HG02642 (cell line): ENCODE measurements around the gene HOTAIR.

Experiments used
- ATAC-seq: cut with Tn5 transposase; IDR thresholded peaks from one replicate; pipeline ENCODE4 v1.9.1; 2021; ENCODE audit warnings: mild to moderate bottlenecking; ENCODE audit not compliant: unreplicated experiment, poor library complexity

Gene HOTAIR

DNA sequence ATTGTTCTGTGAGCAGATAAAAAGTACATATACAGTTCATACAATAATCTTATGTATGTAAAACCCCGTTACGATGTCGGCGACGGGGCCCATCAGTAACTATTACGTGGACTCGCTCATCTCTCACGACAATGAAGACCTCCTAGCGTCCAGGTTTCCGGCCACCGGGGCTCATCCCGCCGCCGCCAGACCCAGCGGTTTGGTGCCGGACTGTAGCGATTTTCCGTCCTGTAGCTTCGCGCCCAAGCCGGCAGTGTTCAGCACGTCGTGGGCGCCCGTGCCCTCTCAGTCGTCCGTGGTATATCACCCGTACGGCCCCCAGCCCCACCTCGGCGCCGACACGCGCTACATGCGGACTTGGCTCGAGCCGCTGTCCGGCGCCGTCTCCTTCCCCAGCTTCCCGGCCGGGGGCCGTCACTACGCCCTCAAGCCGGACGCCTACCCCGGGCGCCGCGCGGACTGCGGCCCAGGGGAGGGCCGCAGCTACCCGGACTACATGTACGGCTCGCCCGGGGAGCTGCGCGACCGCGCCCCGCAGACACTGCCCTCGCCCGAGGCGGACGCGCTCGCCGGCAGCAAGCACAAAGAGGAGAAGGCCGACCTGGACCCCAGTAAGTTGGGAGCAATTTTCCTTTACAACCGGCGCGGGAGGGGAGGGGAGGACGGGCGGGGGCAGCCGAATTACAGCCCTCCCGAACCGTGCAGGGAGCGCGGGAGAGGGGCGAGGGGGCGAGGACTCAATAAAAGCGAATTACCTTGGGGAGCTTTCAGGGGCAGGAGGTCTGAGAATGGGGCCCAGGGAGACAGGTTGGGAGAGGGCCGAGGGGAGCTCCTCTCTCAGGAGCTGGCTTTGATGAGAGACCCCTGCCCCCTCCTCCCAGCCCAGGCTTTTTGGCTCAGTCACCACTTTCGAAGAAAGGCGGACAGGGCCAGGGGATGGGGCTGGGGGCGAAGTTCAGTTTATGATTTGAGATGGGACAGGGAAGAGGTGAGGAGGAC, 25.7 kb upstream of the HOTAIR start, which contains the start of gene HOXC9:
TSS of gene HOXC9 (plus strand) at position 46 of the 999 bp plus-strand sequence. CDS start at position 74, 28 bp downstream.
- no peak for ATAC-seq

DNA sequence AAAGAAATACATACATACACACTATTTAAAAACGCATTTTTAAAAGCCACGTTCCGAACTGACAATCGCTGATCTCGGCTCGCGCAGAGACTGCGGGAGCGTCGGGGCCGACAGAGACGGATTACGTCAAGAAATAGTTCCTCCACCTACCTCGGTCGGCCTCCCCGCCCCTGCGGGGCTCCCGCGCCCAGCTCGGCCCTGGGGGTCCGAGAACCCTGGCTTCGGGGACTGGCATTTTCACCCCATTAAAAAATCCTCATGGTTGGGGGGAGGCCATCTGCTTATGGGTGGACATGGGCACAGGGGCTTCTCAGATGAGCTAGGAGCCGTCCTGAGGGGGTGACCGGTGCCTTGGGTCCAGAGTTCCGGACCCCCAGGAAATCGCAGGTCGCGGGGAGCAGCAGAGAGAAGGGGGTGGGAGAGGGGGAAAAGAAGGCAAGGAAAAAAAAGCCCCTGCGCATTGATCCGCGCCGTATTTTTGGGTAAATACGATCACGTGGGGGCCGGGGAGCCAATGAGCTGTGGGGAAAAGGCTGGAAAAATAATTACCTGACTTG, 24.9 kb upstream of the HOTAIR start:
- ATAC-seq = no peak

DNA sequence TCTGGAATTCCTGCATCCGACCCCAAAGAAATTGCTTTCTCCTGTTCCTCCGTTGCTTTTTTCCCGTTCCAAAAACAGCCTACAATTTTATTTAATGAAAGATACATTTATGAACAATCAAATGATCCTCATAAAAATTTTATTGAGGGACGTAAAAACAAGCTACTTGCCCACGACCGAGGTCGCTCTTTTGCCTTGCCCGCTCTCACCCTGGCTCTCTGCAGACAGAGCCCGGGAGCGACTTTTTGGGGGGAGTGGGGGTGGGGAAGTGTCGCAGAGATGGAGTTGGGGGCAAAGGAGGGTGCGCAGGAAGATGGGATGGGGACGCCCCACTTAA, 24.1 kb upstream of the HOTAIR start:
- no peak for ATAC-seq

DNA sequence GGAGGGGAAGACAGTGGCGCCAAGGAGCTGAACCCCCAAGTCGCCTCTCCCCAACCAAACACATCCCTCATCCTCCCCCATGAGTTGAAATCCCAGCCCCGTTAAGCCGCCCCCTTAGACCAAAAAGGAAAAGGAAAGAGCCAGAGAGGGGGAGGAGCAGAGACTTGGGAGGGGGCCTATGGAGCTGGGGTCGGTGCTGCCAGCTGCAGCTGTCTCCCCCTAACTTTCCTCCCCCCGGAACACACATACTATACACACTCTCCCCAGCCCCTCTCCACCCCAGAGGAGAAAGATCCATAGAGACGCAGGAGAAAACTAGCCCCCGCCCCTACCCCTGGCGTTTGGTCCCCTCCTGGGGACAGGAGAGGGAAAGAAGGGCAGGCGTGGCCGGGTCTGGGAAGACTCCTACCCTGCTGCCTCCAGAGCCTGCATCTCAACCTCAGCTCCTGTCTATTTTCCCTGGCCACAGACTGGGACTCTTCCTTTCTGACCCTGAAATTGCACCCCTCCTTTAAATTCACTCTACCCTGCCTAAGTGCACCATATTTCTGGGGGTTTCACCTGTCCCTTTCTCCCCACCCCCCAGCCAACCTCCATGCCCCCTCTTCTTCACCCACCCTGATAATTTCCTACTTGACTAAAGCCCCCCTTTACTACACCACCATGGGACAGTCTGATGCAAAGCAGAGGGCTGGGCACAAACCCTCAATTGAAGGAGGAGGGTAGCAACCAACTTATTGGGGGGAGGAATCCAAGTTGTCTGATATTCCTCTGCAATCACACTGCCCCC, 23.6 kb upstream of the HOTAIR start:
- no peak for ATAC-seq

DNA sequence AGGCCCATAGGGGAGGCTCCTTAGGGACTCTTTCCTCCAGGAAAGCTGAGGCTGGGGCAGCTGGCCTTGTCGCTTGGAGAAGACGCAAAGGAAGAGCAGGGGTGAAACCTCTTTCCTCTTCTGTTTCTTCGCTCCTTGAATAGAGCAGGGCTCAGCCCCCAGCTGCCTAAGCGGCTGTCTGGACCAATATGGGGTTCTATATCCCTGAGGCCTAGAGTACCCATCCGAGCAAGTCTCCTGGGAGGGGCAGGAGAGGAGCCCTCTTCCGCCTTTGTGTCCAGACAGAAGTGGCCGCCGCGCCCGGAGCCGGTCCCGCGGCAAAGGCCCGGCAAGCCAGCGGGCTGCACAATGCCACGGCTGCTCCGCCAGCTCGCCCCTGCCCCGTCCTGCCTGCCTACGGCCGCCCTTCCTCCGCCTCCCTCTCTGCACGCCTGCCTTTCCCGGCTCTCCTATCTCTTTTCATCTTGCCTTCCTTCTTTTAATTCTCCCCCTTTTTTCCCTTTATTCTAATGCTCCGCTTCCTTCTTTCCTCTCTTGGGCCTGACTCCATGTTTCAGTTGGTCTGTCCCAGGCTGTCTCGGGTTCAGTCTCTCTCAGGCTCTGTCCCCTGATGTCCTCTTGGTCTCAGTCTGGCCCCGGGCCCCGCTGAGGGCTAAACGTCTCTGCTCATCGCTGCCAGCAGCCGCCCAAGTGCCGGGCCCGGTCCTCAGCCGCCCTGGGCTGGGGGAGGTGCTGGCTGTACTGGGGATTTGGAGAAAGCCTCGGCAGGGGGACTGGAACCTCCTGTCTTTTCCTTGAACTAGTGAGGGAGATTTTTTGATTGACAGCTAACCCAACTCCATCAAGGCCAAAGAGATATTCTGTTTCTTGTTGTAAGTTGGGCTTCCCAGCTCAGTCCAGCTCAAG, 22.7 kb upstream of the HOTAIR start:
- ATAC-seq = no peak

DNA sequence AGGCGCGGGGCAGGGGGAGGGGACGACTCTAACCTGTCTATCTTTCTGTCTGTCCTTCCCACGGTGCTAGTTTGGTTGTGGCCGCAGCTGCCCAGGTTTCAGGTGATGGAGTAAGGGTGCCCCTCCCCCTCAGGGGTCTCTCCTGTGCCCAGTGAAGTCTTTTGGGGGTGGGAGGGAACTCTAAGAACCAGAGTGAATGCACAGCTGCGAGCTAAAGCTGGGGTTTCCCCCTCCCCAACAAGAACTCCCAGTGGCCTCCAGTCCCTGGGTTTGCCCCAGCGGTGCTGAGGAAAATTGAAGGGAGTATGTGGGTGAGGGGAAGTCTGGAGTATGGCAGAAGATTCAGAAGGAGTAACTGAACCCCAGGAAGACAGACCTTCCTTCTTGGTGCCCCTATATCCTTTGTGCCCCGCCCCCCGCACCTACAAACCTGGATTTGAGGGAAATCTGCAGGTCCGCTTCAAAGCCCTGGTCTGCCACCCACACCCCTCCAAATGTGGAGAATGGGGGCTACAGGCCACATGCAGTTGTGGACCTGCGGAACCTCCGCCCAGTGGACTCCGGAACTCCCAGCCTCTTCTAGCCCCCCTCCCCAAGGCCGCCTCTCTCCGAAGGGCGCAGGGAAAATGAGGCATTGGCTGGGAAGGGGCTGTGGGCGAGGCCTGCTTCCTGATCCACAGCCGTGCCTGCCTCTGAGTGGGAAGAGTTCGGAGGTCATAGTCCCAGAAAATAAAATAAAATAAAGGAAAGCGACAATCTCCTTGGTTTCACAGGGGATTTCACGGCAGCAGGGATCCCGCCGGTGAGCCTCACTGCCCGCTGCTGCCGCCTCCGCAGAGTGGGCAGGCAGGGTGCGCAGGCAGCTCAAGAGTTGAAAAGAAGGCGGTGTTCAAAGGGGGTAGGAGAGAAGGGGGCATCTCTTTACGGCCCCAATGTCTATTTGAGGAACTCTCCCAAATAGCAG, 21.8 kb upstream of the HOTAIR start:
- ATAC-seq = no peak

DNA sequence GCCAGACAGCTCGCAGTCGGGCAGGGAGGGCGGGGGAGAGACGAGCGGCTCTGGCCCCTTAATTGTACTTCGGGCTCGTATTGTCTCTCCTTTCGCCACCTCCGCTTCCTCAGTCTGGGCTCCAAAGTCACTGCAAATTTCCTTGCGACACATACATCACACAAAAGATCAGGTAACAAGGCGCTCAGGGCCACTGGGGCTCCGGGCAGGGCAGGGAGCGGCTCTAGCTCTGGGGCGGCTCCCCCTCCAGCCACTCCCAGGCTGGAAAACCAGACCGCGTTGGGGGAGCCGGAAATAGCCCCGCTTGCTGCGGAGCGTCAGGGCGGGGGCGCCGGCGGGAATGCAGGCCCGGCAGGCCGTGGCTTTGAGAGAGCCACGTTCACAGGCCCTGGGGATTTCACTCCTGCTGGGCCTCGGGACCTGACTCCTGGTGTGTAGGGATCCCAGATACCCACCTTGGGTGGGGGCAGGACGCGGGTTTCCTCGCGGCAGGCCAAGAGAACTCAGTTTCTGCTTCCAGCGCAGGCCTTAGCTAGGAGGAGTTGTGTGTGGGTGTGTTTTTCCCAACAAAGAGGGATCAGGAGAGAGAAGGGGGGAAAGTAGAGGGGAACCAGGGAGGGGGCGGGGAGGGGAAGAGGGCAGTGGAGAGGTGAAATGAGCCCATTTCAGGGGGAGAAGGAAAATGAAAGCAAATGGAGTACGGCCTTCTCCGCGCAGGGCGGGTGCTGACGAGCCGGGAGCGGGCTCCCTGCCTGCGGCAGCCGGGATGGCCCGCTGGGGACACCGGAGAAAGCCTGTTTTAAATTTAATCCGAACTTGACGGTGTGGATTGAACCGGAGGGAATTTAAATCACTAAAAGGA, 20.9 kb upstream of the HOTAIR start:
- no peak for ATAC-seq

DNA sequence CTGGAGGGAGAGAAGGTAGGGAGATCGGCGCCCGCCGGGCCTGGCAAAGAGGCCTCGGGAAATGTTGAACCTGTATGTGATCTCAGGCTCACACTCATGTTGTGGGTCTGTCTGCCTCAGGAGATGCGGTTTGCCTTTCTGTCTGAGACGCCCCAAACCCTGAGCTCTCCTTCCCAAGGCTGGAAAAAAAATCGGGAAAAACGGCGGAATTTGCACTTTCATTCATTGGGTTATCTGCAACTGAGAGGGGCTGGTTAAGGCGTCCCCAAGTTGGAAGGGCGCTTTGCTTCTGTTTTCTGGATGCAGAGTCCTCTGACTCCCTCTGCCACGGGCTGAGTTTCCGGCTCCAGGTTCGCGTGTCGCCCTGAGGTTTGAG, 20.2 kb upstream of the HOTAIR start:
- no peak for ATAC-seq

DNA sequence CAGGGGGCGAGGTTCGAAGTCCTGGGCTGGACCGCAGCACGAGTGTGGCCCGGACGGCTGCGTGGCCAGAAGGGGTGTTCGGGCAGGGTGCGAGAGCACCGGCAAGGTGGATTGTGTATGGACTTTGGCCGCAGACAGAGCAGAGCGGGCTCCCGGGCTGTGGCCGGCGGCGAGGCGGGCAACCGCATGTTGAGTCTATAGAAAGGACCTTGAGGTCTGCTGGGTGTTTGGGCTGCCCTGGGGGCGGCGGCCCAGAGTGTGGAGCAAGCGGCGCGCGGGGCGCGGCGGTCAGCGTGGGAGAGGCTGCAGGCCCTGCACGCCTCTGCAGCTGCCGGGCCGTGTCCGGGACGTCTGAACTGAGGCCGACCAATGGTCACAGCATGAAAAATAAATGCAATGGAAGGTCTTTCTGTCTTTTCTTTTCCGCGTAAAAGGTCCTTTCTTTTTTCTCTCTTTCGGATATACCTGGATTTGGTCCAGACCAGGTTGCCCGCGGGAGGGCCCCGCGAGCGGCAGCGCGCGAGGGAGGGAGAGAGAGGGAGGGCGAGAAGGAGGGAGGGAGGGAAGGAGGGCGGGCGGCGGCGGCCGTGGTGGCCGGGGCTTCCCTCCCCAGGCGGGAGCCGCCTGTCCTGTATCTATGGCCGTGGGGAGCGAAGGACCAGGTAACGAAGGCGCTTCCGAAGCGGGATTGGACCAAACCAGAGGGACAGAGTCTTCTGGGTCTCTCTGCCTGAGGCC, 19.7 kb upstream of the HOTAIR start:
- ATAC-seq = no peak

DNA sequence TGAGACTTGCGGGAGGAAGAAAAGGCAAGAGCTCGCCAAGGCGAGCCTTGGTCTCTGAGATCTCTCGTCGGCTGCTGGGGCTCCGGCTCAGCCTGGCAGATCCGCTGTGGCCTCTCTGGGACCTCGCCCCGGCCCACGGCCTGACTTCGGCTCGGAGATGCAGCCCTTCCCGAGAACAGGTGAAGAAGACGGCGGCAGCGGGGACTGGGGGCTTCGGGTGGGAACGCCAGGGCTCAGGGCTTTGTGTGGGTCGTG, 19.2 kb upstream of the HOTAIR start:
- ATAC-seq = no peak

DNA sequence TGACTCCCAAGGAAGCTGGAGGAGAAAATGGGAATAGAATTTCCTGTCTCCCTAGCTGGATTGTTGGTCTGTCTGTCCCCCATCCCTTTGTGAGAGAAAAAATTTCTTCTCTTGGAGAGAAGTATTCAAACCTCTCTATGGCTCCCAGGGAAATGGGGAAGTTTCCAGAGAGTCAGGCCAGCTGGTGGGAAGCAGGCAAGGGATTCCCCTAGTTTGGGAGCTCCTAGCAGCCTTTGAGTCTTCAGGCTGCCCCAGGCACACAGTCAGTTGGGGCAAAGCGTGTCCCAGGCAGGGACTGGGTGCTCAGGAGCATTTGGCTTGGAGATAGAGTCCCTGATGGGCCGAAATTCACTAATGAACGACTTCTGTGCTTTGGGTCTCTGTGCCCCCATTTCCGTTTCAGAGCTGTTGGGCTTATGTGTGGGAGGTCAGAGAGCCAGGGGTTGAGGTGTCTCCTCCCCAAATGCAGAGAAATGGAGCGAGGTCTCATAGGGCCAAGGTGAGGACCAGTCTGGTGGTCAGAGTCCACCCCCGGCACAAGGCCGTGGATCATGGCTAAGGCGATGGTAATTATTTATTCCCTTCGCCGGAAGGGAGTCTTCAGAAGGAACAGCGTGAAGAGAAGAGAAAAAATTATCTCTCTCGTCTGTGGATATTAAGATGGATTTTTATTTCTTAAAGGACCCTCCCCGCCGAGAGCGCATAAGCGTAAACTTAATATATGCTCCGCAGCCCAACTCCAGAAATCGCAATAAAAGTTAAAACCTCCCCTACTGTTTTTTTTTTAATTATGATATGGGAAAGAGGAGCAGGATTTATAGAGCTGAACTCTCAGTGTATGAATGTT, 18.6 kb upstream of the HOTAIR start:
- no peak for ATAC-seq

DNA sequence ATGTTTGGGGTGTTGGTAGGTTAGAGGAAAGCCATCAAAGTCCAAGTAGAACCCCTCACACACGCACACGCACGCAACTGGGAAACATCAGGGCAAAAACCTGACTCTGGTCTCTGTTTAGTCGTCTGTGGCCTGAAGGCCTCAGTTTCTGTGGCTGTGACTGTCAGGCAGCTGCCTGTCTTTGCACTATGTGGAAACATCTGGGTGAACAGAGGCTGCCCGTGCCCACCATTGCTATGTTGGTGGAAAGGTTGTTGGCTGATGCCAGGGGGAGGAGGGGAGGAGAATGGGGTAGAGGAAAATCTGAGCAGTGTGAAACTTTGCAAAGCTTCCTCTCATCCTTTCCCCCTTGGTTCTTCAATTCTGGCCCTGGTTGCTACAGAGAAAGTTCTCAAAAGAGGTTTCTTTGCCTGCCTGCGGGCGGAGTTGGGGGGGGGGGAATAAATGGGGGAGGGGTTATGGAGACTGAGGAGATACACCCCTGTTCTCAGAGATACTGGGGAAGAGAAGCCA, 17.7 kb upstream of the HOTAIR start:
- no peak for ATAC-seq

DNA sequence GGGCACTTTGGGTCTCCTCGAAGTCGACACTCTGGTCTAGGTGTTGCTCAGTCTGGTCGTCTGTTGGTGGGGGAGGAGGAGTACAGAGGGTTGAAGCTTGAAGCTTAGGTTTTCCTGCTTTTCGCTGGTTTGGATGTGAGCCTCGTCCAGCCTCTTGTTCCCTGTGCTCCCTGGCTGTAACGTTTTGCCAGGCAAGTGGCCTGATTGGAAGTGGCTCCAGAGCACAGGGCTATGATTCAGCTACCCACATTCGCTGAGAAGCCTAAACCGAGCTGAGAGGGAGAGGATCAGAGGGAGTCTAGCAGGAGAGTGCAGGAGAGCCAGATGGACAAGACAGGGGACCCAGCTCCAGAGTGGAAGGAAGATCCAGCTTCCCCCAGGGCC, 16.3 kb upstream of the HOTAIR start:
- no peak for ATAC-seq

DNA sequence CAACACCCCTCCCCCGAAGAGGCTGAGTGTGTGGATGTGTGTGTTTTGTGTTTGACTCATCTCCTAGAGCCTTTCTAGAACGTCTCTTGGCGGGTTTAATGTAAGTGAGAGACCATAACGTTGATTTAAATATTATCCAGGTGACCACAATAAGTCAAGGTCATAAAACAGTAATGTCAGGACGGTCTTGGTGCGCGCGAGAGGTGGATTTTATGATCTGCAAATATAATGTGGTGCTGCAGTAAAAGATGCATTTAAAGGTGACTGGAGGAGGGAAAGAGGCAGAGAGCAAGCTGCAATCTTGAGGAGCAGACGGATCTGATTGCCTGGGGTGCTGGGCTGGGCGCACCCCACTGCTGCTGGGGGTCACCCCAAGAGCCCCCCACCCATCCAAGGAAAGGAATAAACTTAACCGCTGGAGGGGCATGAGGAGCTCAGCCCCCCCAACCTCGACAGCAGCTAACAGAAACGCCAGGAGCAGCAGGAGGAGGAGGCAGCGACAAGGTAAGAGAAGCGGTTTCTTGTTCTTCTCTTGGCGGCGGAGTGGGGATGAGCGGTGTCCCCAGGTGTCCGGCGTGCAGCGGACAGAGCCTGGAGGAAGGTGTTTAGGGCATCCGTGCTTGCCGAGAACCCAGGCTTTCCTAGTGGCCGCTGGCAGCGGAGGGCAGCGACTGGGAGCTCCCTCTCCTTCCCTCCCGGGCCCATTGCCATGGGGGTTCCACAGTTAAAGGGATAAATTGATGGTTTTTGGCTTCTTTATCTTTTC, 15.7 kb upstream of the HOTAIR start:
- ATAC-seq = no peak

DNA sequence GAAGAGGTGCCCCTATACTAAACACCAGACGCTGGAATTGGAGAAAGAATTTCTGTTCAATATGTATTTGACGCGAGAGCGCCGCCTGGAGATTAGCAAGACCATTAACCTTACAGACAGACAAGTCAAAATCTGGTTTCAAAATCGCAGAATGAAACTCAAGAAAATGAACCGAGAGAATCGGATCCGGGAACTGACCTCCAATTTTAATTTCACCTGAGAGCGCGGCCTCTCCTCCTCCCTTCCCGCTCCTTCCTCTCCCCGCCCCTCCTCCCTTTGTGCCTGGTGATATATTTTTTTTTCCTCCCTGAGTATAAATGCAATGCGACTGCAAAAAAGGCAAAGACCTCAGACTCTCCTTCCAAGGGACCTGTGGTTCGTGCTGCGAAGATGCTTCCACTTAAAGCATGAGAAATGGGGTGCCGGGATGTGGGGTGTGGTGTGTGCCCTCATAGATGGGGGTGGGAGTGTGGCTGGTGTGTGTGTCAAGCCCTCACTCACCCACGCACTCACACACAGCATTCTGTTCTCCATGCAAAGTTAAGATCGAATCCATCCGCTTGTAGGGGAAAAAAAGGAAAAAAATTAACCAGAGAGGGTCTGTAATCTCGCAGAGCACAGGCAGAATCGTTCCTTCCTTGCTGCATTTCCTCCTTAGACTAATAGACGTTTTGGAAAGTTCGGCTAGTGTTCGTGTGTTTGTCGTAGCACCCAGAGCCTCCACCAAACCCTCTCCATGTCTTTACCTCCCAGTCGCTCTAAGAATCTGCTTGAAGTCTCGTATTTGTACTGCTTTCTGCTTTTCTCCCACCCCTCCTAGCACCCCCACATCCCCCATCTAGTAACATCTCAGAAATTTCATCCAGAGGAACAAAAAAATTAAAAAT, 14.7 kb upstream of the HOTAIR start:
- ATAC-seq = no peak
